Astrocyte (in vitro differentiated cells and primary cell): ENCODE data around the gene AQP2.

Experiments
- CTCF ChIP-seq: IDR thresholded peaks from 2 replicates; pipeline ENCODE4 v1.5.1; 2011; ENCODE audit warnings: low read depth, mild to moderate bottlenecking, inconsistent platforms, low read length, moderate library complexity; ENCODE audit not compliant: insufficient read depth
- EZH2 ChIP-seq: IDR thresholded peaks from 2 replicates; pipeline ENCODE4 v1.6.1; 2012; ENCODE audit warnings: mild to moderate bottlenecking, low read length, inconsistent platforms; ENCODE audit not compliant: insufficient read depth

- no peak for TF ChIP-seq CTCF
- no peak for TF ChIP-seq EZH2
Measured at GRCh38 chr12:49901986-49902385, 48.6 kb upstream of the AQP2 start.
